GM21423 (cell line): ENCODE data around the gene INO80E.

ENCODE experiments used
- ATAC-seq: cut with Tn5 transposase; IDR thresholded peaks from one replicate; pipeline ENCODE4 v1.9.1; 2021; ENCODE audit warnings: mild to moderate bottlenecking, moderate library complexity; ENCODE audit not compliant: unreplicated experiment

The INO80E gene

DNA sequence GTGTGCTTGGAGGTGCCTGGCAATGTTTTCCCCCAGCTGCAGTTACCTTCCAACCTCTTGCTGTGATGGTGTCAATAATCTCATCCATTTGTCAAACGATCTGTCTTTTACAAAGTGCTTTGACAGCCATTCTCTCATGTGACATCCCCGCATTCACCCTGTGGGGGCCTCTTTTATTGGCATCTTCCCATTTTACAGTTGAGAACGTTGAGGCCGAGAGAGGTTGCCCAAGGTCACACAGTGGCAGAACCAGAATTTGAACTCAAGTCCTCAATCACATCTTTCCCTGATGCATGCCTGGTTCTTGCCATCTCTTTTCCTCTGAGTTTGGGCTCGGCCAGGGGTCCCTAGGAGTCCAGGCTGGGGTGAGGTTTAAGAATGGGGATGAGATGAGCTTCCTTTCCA lies 20.9 kb upstream of the INO80E start:
- no peak for ATAC-seq

DNA sequence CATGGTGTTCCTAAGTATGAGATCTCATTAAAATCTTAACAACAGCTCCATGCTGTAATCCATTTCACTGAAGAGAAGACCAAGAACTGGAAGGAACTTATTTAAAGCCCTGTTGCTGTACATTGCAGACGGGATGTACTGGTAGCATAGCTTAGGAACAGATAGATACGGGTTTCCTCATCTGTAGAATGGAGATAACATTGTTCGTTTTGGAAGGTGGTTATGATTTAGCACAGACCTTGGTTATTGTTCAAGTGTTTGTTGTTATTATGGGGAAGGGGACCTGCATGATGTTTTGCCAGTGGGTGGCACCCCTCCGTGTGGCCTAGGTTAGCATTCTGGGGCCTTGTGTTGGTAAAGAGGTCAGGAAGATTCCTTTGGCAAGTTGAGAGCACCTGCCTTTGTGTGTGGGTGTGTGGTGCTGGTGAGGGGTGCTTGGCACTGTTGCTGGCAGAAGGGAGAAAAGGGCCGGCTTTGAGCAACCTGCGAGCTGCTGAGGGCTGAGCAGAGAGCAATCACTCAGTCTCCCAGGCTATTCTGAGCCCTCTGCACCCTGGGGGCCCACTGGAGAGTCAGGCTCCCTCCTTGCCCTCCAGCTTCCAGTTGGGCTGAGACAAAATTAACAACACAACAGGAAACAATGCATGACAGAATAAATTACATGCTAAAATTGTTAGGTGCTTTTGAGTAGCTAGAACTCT lies 20.1 kb upstream of the INO80E start:
- ATAC-seq = no peak

DNA sequence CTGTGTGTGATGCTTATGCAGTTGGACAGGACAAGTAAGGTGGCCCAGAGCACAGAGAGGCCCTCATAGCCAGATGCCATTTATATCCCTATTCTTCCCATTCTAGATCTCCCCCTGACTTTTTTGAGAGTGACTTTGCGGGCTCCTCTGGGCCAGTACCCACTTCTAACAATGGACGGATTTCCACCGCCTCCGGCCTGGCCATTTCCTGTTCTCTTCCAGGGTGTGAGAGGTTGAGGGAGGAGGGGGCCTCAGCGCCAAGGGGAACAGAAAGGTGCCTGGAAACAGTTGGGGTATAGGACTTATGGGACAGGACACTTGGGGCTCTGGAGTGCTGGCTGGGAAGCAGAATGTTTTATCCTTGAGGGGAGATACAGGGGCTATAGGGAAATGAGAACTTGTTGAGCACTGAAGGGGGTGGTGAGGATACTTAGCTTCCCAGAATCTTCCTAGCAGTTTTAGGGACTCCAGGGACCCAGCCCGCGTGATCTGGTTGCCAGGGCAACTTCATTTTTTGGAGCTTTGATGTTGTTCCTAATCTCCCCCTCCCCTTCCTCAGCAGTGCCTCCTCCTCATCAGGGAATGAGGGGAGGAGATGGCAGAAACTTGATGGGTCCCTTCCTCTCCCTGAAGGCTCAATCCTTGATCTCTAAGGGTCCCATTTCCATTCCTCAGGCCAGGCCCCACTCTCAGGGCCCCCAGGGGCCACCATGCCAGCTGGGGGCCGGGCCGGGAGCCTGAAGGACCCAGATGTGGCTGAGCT lies 18.8 kb upstream of the INO80E start:
- ATAC-seq = no peak

DNA sequence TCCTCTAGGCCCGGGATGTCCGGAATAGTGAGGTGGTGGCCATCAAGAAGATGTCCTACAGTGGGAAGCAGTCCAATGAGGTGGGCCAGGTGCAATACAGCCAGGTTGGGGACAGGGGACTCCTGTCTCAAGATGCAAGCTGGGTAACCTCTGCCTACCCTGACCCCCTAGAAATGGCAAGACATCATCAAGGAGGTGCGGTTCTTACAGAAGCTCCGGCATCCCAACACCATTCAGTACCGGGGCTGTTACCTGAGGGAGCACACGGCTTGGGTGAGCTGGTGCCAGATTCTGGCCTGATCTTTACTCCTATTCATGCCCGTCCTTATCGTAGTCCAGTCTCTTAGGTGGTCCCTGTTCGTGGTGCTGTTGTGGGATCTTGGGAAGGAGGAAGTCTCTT lies 18.0 kb upstream of the INO80E start:
- ATAC-seq = no peak

DNA sequence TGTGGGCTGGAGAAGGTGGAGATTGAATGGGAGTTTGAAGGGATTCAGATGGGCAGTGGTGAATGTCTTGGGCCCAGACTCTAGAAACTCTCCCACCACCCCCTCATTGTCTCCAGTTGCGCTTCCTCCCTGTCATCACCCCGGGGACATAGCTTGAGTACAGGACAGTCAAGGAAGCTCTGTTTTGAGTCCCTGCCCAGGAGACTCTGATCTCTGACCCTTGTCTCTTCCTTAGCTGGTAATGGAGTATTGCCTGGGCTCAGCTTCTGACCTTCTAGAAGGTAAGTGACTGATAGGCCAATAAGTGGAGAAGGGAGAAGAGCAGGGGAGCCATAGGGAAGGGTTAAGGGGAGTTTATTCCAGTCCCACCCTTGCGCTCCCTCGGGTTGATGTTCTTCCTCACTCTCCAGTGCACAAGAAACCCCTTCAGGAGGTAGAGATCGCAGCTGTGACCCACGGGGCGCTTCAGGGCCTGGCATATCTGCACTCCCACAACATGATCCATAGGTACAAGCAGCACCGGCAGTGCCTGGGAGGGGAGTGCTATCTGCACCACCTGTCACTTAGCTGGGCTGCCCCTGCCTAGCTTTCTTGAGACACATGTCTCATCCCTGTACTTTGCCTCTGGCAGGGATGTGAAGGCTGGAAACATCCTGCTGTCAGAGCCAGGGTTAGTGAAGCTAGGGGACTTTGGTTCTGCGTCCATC lies 17.3 kb upstream of the INO80E start:
- ATAC-seq = no peak

DNA sequence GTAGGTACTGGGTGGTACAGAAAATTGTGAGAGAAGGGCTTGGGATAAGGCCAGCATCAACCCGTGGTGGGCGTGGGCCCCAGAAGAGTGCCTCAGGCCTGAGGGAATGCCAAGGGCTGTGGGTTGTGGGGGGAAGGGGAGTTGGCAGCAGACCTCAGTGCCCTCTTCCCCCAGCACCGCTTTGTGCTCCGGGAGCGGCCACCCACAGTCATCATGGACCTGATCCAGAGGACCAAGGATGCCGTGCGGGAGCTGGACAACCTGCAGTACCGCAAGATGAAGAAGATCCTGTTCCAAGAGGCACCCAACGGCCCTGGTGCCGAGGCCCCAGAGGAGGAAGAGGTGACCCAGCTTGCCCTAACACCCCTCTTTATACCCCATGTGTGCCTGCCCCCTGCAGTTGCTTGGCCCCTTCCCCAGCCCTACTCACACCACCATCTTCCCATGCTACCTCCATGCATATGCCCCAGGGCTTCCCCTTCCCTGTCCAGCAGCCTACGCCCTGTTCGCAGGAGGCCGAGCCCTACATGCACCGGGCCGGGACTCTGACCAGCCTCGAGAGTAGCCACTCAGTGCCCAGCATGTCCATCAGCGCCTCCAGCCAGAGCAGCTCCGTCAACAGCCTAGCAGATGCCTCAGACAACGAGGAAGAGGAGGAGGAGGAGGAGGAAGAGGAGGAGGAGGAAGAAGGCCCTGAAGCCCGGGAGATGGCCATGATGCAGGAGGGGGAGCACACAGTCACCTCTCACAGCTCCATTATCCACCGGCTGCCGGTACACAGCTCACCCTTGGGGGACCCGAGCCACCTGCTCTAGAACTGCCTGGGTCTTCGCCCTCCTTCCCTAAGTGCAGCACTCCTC lies 13.3 kb upstream of the INO80E start:
- no peak for ATAC-seq

DNA sequence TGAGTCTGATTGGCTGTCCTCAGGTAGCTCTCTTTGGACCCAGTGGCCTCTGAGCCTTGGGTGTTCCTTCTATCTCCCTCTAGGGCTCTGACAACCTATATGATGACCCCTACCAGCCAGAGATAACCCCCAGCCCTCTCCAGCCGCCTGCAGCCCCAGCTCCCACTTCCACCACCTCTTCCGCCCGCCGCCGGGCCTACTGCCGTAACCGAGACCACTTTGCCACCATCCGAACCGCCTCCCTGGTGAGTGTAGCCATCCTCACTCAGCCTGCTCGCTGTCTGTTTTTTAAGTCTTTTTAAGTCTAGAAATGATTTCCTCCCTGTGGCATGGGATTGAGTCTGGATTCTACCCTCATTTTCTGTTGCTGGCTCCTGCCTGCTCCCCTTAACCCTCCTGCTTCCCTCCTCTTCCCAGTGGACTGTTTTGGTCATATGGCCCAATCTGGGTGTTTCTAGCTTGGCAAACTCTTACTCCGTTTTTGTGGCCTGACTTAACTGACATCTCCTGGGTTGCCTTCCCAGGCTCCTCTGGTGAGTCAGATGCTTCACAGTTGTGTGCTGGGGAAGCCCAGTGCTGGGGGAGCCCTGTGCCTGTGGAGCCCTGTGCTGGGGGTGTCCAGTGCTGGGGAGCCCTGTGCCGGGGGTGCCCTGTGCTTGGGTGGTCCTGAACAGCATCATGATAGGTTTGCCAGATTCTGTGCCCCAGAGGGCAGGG lies 12.5 kb upstream of the INO80E start:
- ATAC-seq = no peak

DNA sequence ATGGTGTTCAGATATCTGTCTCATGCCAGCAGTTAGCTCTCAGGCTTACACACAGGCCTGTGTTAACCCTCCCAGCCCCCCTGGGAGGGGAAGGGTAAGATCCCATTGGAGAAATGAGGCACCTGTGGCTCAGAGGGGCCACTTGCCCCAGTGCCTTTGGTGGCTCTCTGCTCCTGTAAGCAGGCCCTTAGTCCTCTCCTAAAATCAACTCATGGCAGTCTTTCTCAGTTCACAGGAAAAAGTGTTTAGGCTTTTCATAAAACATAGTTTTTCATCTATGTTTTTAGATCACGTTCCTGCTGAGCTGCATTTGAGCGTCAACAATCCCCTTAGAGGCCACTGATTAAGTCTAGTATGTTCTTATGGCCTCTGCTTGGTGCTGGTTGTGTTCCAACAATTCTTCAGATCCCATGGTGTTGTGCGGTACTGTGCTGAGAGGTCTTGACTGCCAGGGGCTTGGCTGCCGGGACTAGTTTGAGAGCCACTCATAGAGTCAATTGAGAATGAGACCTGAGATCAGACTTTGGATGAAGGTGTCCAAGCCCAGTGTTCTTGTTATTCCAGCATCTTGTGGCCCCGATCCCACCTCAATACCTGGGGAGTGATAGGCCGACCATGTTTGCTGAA lies 11.8 kb upstream of the INO80E start:
- no peak for ATAC-seq

DNA sequence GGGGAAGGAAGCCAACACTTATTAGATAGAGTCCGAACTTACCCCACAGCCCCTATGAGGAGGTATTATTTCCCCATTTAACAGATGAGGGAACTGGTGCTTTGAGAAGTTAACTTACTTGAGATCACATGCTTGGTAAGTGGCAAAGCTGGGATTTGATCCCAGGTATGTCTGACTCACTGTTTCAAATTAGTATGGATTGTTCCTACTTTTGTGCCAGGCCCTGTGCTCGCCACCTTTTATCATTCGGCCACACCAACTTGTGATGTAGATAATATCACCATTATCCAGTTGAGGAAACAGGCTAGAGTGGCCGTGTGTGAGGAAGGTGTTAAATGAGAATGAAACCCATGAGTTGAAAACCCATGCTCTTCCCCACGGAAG lies 11.3 kb upstream of the INO80E start:
- ATAC-seq = no peak

DNA sequence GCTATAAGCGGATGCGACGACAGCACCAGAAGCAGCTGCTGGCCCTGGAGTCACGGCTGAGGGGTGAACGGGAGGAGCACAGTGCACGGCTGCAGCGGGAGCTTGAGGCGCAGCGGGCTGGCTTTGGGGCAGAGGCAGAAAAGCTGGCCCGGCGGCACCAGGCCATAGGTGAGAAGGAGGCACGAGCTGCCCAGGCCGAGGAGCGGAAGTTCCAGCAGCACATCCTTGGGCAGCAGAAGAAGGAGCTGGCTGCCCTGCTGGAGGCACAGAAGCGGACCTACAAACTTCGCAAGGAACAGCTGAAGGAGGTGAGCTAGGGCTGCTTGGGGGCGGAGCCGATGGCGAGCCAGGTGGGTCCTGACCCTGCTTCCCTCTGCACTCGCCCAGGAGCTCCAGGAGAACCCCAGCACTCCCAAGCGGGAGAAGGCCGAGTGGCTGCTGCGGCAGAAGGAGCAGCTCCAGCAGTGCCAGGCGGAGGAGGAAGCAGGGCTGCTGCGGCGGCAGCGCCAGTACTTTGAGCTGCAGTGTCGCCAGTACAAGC lies 10.7 kb upstream of the INO80E start:
- no peak for ATAC-seq

DNA sequence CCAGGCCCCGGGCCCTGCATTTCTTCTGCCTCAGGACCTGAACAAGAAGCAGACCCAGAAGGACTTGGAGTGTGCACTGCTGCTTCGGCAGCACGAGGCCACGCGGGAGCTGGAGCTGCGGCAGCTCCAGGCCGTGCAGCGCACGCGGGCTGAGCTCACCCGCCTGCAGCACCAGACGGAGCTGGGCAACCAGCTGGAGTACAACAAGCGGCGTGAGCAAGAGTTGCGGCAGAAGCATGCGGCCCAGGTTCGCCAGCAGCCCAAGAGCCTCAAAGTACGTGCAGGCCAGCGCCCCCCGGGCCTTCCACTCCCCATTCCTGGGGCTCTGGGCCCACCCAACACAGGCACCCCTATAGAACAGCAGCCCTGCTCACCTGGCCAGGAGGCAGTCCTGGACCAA lies 9.8 kb upstream of the INO80E start:
- no peak for ATAC-seq

DNA sequence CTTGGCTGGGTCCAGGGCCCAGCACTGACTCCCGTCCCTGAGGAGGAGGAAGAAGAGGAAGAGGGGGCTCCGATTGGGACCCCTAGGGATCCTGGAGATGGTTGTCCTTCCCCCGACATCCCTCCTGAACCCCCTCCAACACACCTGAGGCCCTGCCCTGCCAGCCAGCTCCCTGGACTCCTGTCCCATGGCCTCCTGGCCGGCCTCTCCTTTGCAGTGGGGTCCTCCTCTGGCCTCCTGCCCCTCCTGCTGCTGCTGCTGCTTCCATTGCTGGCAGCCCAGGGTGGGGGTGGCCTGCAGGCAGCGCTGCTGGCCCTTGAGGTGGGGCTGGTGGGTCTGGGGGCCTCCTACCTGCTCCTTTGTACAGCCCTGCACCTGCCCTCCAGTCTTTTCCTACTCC lies 9.1 kb upstream of the INO80E start:
- no peak for ATAC-seq

DNA sequence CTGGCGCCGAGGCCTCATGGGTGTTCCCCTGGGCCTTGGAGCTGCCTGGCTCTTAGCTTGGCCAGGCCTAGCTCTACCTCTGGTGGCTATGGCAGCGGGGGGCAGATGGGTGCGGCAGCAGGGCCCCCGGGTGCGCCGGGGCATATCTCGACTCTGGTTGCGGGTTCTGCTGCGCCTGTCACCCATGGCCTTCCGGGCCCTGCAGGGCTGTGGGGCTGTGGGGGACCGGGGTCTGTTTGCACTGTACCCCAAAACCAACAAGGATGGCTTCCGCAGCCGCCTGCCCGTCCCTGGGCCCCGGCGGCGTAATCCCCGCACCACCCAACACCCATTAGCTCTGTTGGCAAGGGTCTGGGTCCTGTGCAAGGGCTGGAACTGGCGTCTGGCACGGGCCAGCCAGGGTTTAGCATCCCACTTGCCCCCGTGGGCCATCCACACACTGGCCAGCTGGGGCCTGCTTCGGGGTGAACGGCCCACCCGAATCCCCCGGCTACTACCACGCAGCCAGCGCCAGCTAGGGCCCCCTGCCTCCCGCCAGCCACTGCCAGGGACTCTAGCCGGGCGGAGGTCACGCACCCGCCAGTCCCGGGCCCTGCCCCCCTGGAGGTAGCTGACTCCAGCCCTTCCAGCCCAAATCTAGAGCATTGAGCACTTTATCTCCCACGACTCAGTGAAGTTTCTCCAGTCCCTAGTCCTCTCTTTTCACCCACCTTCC lies 8.5 kb upstream of the INO80E start:
- ATAC-seq = no peak

DNA sequence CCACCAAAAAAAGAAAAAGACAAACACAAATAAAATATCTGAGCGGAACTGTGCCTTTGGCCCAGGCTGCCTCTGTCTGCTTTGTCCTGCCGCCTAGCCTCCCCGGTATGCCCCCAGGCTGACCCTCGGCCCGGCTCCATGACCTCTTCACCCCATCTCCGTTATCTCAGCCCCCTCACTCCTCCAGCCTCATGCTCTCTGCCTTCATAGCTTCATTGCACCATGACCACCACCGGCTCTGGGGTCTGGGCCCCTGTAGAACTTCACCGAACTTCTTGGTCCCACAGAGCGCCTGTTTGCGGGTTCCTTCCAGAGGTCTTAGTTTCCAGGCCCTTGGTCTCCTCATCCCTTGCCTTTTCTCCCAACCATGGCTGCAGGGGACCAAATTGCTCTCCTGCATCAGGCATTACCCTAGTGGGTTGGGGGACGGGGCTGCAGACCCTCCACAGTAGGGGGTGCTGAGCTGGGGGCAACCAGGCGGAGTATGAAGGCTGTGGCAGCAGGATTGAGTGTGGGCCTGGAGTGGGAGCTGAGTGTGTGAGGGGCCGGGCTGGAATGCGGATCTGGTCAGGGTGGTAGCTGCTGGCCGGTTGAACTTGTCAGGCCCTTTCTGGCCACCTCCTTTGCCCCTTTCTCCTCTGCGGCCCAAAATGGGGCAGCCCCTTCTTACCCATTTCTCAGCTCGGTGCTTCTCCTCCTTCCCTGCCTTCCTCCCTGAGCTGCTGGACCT lies 7.5 kb upstream of the INO80E start:
- no peak for ATAC-seq

DNA sequence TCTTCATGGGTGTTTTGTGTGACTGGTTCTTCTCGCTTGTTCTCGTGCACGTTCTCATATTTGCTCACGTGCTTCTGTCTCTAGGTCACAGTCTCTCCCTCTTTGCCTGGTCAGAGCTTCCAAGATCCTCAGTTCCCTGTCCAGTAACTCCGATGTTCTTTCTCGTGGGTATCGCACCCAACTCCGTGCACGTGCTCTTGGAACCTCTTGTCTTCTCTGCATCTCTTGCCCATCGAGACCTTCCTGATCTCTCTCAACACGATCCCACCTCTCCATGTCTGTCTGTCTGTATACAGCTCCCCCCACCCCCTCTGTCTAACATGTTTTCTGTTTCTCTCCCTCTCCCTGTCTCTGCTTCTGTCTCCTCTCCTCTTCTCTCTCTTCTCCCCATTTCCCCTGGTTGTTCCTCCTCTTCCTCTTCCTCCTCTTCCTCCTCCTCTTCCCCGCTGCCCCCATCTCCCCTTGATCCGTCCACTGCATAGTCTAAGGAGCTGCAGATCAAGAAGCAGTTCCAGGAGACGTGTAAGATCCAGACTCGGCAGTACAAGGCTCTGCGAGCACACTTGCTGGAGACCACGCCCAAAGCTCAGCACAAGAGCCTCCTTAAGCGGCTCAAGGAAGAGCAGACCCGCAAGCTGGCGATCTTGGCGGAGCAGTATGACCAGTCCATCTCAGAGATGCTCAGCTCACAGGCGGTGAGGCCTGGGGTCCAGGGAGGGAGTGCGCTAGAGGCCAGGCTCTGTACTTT lies 6.8 kb upstream of the INO80E start:
- ATAC-seq = no peak

DNA sequence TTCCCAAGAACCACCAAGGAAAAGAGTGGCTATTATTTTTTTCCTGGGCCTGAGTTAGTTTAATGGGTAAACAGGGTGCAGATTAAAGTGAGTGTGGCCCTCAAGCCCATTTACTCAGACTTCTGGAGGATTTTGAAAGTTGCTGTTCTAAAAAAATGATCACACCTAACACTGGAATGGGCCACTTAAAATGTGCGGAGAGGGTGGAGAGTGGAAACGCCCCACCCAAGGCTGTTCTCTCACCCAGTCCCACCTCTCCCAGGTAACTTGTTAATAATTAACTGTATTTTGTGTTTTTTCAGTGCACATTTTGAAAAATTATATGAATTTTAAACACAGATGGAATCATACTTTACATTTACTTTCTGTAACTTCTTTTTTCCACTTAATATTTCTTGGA lies 6.0 kb upstream of the INO80E start:
- ATAC-seq = no peak

DNA sequence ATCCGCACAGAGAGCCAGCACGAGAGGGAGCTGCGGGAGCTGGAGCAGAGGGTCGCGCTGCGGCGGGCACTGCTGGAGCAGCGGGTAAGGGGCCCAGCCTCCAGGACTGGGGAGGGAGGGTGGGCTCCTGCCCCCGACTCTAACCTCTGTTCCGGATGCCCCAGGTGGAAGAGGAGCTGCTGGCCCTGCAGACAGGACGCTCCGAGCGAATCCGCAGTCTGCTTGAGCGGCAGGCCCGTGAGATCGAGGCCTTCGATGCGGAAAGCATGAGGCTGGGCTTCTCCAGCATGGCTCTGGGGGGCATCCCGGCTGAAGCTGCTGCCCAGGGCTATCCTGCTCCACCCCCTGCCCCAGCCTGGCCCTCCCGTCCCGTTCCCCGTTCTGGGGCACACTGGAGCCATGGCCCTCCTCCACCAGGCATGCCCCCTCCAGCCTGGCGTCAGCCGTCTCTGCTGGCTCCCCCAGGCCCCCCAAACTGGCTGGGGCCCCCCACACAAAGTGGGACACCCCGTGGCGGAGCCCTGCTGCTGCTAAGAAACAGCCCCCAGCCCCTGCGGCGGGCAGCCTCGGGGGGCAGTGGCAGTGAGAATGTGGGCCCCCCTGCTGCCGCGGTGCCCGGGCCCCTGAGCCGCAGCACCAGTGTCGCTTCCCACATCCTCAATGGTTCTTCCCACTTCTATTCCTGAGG lies 5.0 kb upstream of the INO80E start:
- no peak for ATAC-seq
